ENCODE measurements around the gene MAGI1. TPM values are rescaled to one million over a fixed set of nuclear protein-coding genes. Genes with fewer than 3 reads are reported as not detected.
"Not testable (repeated sequence)": the region's sequence is repeated elsewhere in the genome, so short reads cannot be mapped to it uniquely, and the experiment has no call there.

MAGI1 gene
- polyA plus RNA-seq, 3 donors = 28.3 to 29.7 (median 29.3) TPM

- DNase-seq (ENCODE audit: low read depth in 3 of 3, low spot score in 2 of 3) = no peak
Measured at GRCh38 chr3:66041116-66041515, 2.4 kb upstream of the MAGI1 start.

- no peak for DNase-seq (ENCODE audit: low read depth in 3 of 3, low spot score in 2 of 3)
Measured at GRCh38 chr3:66039590-66039887, 821 bp upstream of the MAGI1 start.

GRCh38 chr3:66038384-66038725 is 363 bp downstream of the MAGI1 start:
- no peak for DNase-seq (ENCODE audit: low read depth in 3 of 3, low spot score in 2 of 3)

GRCh38 chr3:66037986-66038369 is 740 bp downstream of the MAGI1 start:
- DNase-seq (ENCODE audit: low read depth in 3 of 3, low spot score in 2 of 3) = no peak

- DNase-seq (ENCODE audit: low read depth in 3 of 3, low spot score in 2 of 3) = no peak
Measured at GRCh38 chr3:66037330-66037985, 1.3 kb downstream of the MAGI1 start.

GRCh38 chr3:66036586-66037148 is 2.1 kb downstream of the MAGI1 start:
- DNase-seq (ENCODE audit: low read depth in 3 of 3, low spot score in 2 of 3) = no peak

GRCh38 chr3:66035763-66036477 is 2.8 kb downstream of the MAGI1 start:
- no peak for DNase-seq (ENCODE audit: low read depth in 3 of 3, low spot score in 2 of 3)

GRCh38 chr3:66033241-66034138 is 5.2 kb downstream of the MAGI1 start:
- DNase-seq (ENCODE audit: low read depth in 3 of 3, low spot score in 2 of 3) = no peak

GRCh38 chr3:66031102-66031698 is 7.5 kb downstream of the MAGI1 start:
- DNase-seq (ENCODE audit: low read depth in 3 of 3, low spot score in 2 of 3) = no peak

- DNase-seq (ENCODE audit: low read depth in 3 of 3, low spot score in 2 of 3) = no peak
Measured at GRCh38 chr3:66029443-66029842, 9.3 kb downstream of the MAGI1 start.

GRCh38 chr3:66029014-66029413 is 9.7 kb downstream of the MAGI1 start:
- no peak for DNase-seq (ENCODE audit: low read depth in 3 of 3, low spot score in 2 of 3)

GRCh38 chr3:66028457-66028856 is 10.3 kb downstream of the MAGI1 start:
- no peak for DNase-seq (ENCODE audit: low read depth in 3 of 3, low spot score in 2 of 3)

- not testable (repeated sequence) for DNase-seq (ENCODE audit: low read depth in 3 of 3, low spot score in 2 of 3)
Measured at GRCh38 chr3:66027099-66027498, 11.6 kb downstream of the MAGI1 start.

GRCh38 chr3:66023738-66024385 is 14.9 kb downstream of the MAGI1 start:
- DNase-seq (ENCODE audit: low read depth in 3 of 3, low spot score in 2 of 3) = no peak

GRCh38 chr3:66023229-66023628 is 15.5 kb downstream of the MAGI1 start:
- no peak for DNase-seq (ENCODE audit: low read depth in 3 of 3, low spot score in 2 of 3)

GRCh38 chr3:66021731-66022131 is 17.0 kb downstream of the MAGI1 start:
- DNase-seq (ENCODE audit: low read depth in 3 of 3, low spot score in 2 of 3) = no peak

GRCh38 chr3:66019896-66020295 is 18.8 kb downstream of the MAGI1 start:
- DNase-seq (ENCODE audit: low read depth in 3 of 3, low spot score in 2 of 3) = no peak

- DNase-seq (ENCODE audit: low read depth in 3 of 3, low spot score in 2 of 3) = no peak
Measured at GRCh38 chr3:66018057-66019033, 20.4 kb downstream of the MAGI1 start.

GRCh38 chr3:66017591-66017990 is 21.1 kb downstream of the MAGI1 start:
- no peak for DNase-seq (ENCODE audit: low read depth in 3 of 3, low spot score in 2 of 3)

Measured in right renal cortex interstitium (tissue), 3 donors.